PC-9 (cell line): ENCODE data around the gene RAMACL.

Experiments
- EZH2 ChIP-seq: fragments of 200-600 bp; sonication (generic); IDR thresholded peaks from 2 replicates; pipeline ENCODE4 v1.8.0; 2017; ENCODE audit warnings: antibody characterized with exemption, low read depth
- TF ChIP-seq, protein P1 (sequence below): fragments of 200-600 bp; sonication (generic); conservative IDR thresholded peaks from 2 replicates; pipeline ENCODE4 v1.6.1; 2017; ENCODE audit warnings: mixed run types, antibody characterized with exemption, mild to moderate bottlenecking, moderate library complexity

DNA sequence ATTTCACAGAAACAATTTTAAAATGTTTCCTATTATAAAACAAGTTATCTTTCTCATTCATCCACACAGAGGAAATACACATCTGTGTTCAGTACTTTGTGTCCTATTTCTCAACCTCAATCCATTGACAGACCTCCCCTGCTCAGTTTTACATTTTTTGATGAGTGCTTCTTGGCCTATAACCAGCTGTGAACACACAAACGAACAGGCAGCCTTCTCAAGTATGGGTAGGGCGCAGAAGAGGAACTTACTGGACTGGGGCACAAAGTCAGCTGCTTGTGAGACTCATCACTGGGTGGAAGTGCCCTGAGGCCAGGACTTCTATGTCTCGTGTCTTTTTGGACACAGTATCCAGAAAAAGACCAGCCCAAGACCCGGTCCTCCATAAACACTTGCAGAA, 37.8 kb upstream of the RAMACL start:
- TF ChIP-seq, protein P1, sequence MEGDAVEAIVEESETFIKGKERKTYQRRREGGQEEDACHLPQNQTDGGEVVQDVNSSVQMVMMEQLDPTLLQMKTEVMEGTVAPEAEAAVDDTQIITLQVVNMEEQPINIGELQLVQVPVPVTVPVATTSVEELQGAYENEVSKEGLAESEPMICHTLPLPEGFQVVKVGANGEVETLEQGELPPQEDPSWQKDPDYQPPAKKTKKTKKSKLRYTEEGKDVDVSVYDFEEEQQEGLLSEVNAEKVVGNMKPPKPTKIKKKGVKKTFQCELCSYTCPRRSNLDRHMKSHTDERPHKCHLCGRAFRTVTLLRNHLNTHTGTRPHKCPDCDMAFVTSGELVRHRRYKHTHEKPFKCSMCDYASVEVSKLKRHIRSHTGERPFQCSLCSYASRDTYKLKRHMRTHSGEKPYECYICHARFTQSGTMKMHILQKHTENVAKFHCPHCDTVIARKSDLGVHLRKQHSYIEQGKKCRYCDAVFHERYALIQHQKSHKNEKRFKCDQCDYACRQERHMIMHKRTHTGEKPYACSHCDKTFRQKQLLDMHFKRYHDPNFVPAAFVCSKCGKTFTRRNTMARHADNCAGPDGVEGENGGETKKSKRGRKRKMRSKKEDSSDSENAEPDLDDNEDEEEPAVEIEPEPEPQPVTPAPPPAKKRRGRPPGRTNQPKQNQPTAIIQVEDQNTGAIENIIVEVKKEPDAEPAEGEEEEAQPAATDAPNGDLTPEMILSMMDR, result no peak
- TF ChIP-seq EZH2, result no peak
